GF-D8 (cell line): ENCODE data around the gene RHD.
"Not testable (repeated sequence)": the region's sequence is repeated elsewhere in the genome, so short reads cannot be mapped to it uniquely, and the experiment has no call there.

ENCODE experiments used
- DNase-seq: peaks from one replicate; lab custom pipeline; 2025; lab: John Stamatoyannopoulos, UW

RHD gene

DNA sequence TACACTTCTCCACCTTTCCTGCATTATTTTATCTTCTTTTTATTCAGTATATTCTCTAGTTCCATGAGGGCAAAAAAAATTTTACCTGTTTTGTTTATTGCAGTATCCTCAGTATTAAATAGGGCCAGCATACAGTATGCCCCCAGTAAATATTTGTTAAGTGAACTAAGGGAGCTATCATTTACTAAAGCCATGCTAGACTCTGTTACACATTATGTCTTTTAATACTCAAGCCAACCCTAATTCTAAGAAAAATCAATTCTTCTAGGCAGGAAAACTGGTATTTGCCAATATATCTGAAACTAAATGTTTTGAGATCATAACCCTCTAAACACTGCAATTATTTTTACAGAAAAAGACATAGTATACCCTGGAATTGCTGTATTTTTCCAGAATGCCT lies 84.1 kb downstream of the RHD start:
- DNase-seq = no peak

DNA sequence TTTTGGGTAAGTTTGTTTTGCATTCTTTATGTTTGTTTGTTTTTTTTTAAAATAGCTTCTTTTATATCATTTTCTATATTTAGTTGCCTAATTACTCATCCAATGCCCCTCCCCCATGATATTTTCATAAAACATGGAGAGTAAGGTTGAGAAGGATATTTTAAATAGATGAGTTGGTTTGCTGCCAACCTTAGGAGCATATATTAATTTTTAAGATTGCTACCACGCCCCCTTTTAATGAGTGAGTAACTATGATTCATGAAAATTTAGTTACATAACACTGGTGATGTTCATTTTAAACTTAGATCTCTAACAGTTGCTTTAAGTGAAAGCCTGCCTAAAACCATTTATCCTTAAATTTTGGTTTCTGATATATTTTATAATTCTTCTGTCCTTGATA lies 84.5 kb downstream of the RHD start:
- no peak for DNase-seq

DNA sequence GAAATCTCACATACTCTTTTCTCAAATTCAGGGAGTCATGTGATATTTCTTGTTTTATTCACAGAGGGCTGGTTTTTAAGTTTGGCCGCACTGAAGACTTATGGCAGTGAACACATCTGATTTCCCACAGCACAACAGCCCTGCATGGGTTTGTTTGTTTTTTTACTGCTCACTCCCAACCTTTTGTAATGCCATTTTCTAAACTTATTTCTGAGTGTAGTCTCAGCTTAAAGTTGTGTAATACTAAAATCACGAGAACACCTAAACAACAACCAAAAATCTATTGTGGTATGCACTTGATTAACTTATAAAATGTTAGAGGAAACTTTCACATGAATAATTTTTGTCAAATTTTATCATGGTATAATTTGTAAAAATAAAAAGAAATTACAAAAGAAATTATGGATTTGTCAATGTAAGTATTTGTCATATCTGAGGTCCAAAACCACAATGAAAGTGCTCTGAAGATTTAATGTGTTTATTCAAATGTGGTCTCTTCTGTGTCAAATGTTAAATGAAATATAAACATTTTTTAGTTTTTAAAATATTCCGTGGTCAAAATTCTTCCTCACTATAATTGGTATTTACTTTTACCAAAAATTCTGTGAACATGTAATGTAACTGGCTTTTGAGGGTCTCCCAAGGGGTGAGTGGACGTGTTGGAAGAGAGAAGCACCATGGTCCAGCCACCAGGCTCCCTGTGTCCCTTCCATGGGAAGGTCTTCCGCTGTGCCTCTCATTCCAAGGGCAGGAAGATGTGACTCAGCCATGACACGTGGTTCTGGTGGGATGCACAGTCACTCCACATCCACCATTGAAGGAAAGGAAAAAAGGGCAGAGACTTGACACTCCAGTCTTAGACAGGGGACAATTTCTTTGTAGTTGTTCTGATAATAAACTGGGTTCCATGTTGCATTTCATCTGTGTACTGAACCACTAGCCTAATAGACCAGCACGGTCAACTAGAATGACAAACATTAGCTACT lies 88.6 kb downstream of the RHD start:
- DNase-seq = no peak

DNA sequence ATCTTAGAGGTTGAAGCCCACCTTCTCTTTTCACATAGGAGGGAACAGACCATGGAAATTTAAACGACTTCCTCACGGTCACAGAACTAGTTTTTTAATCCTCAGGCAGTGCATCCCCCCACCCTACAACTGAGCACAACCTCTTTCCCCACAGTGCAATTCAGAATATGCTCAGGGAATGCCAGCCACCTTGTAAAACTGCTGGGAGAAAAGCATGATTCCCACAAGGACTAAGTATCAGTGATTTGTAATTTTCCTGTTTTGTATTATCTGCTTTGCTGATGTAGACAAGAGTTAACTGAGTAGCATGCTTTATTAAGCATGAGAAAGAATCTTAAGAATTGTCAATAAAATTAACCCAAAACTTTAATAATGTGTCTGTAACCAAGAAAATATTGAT lies 89.6 kb downstream of the RHD start:
- DNase-seq = no peak

DNA sequence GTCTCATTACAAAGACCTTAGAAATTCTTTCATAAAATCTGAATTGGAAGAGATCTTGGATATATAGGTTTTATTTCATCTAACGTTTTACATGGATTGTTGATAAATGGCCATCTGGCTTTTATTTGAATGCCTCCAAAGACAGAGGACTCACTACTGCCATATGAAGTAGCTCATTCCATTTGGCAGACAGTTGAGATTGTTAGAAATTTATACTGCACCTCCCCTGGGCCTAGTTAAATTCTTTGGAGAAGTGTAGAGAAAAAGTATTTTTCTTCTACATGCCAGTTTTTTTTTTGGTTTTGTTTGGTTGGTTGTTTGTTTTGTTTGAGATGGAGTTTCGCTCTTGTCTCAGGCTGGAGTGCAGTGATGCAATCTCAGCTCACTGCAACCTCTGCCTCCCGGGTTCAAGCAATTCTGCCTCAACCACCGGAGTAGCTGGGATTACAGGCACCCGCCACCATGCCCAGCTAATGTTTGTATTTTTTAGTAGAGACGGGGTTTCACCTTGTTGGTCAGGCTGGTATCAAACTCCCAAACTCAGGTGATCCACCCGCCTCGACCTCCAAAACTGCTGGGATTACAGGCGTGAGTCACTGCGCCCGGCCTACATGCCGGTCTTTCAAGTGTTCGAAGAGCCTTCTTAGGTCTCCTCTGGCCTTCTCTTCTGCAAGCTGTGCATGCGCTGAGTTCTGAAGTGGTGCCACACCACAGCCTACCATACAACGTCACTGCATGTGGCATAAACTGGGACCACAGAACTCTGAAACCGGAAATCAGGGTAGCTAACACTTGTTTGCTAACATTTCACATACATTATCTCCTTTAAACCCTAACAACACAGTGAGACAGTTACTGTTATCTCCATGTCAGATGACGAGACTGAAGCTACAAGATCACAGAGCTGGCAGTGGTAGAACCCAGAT lies 90.6 kb downstream of the RHD start:
- not testable (repeated sequence) for DNase-seq

DNA sequence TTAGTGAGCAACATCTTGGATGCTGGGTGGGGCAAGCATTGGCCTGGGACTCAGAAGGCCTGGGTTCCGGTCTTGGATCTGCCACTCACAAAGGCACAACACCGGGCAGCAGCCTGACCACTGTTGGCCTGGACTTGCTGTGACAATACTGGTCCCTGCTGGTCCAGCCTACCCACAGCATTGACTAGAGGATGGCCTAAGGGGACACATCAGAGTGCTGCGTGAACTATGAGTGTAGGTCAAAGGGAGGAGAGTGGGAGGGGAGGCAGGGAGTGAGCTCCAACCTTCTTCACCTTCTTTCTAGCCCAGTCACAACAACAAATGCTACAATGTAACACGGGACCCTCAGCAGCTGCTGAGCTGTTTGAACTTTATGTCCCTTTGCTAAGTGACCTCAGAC lies 96.9 kb downstream of the RHD start:
- DNase-seq = no peak

DNA sequence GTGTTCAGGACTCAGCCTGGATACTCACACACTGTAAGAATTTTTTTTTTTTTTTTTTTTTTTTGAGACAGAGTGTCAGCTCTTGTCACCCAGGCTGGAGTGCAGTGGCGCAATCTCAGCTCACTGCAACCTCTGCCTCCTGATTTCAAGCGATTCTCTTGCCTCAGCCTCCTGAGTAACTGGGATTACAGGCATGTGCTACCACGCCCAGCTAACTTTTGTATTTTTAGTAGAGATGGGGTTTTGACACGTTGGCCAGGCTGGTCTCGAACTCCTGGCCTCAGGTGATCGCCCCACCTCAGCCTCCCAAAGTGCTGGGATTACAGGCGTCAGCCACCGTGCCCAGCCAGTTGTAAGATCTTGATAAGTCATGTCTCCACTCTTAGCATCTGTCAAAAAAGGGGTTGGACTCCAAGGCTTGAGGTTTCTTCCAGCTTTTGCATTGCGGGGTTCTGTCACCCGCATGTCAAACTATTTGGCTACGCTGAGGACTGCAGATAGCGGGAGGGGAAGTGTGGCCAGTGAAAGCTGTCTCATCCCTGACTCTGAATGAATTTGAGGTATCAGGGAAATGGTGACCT lies 97.5 kb downstream of the RHD start:
- DNase-seq = not testable (repeated sequence)

DNA sequence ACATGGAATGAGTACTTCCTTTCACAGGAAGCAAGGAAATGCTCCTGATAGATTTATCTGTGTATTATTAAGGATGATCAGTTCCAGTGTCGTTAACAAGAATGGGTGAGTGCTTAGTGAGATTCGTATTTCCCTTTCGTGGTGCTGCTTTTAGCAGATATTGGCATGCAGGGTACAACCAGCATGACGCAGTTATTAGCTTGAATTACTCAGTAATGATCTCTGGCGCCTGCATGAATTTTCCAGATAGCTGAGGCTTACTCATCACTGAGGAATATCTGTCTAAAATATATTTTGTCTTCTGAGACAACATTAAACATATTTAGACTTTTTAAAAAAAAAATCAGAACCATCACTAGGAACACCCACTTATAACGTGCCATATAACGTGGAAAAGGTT lies 99.4 kb downstream of the RHD start:
- DNase-seq = not testable (repeated sequence)

DNA sequence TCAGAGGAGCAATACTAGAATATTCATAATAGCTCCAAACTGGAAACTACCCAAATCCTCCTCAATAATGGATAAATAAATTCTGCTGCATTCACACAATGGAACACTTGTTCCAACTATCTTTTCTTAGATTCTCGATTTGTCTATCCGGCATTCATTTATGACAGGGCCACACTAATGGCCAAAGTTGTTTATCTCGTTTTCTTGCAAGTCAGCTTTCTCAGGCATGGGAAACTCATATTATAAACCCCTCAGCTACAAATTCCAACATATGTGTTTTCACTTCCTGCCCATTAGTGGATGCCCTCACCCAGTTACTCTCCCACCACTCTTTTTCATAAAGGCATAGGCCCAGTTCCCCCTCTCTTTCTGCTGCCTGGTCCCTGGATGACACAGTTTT lies 106.1 kb downstream of the RHD start:
- DNase-seq = not testable (repeated sequence)
